Measurements from ENCODE around the gene RASSF7.
"Not testable (repeated sequence)": the region's sequence is repeated elsewhere in the genome, so short reads cannot be mapped to it uniquely, and the experiment has no call there.

The RASSF7 gene, protein sequence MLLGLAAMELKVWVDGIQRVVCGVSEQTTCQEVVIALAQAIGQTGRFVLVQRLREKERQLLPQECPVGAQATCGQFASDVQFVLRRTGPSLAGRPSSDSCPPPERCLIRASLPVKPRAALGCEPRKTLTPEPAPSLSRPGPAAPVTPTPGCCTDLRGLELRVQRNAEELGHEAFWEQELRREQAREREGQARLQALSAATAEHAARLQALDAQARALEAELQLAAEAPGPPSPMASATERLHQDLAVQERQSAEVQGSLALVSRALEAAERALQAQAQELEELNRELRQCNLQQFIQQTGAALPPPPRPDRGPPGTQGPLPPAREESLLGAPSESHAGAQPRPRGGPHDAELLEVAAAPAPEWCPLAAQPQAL

DNA sequence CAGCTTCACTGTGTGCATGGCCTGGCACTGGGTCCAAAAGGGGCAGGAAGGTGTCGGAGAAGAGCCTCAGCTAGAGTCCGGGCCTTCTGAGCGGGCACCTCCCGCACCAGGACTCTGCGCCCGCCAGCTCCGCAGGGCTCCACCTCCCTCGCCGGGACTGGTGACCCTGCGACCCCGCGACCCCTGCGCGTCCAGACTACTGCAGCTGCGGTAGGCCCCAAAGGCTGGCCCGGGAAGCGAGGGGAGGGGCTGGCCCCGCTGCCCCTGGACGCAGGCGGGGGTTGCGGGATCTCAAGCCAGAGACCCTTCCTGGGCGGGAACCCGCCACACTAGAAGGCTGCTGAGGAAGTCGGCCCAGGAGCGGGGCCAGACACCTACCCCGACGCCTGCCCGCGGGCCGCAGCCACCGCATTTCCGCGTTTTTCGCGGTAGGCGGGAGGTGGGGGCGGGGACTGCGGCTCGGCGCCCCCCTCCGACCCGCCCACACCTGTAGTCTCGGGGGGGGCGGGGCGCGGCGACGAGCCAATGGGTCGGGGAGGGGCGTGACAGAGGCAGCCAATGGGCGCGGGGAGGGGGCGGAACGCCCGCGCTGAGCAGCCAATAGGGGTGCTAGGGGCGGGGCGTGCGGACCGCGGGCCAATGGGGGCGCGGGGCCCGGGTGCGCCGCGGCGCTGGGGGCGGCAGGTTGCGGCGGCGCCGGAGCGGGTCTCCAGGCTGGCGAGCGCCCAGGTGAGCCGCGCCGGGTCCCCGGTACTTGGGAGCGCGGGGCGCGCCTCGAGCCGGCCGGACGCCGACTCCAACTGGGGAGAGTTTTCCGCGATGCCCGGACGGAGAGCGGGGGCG lies at the start of gene RASSF7, which contains the start of gene LMNTD2:
RASSF7 (plus strand) TSS at position 666 of the 843 bp plus-strand sequence. CDS start 799 bp downstream, outside the sequence.
LMNTD2 (minus strand) TSS at position 434 of the 843 bp plus-strand sequence; CDS start at position 412, 22 bp downstream.
- DNase-seq (ENCODE audit: low read depth in 2 of 2), result peak; percentile 93 to 95

DNA sequence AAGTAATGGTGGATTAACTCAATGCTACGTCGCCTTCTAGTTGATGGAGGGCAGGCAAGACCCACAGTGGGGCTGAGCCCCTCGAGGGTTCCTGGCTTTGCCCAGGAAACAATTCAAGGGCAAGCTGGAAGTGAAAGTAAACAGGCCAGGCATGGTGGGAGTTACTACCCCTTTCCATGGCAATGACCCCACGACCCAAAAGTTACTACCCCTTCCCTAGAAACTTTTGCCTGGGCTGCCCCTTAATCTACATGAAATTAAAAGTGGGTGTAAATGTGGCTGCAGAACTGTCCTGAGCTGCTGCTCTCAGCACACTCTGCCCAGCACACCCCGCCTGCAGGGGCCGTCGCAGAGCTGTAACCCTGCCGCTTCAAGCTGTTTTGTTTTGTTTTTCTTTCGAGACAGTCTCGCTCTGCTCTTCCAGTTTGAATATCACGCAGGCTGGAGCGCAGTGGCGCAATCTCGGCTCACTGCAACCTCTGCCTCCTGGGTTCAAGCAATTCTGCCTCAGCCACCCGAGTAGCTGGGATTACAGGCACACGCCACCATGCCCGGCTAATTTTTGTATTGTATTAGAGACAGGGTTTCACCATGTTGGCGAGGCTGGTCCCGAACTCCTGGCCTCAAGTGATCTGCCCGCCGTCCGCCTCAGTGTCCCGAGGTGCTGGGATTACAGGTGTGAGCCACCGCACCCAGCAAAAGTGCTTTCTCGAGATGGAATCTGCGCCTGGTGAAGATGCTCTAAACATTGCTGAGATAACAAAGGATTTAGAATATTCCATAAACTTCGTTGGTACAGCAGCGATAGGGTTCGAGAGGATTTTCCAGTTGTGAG lies 47.8 kb upstream of the RASSF7 start:
- no peak for DNase-seq (ENCODE audit: low read depth in 2 of 2)

DNA sequence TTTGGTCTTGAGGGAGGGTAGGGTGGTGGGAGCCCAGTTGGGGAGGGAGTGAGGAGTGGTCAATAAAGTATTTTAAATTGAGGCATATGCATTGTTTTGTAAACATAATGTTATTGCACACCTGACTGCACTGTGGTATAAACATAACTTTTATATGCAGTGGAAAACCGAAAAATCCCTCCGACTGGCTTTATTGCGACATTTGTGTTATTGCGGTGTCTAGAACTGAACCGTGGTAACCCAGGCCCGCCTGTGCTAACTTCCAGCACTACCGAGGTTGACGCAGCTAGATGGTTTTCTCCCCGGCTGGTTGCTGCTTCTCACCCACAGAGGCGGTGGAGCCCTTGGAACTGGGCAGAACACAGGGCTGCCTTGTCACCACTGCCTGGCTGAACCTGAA lies 46.2 kb upstream of the RASSF7 start:
- DNase-seq (ENCODE audit: low read depth in 2 of 2), result no peak

DNA sequence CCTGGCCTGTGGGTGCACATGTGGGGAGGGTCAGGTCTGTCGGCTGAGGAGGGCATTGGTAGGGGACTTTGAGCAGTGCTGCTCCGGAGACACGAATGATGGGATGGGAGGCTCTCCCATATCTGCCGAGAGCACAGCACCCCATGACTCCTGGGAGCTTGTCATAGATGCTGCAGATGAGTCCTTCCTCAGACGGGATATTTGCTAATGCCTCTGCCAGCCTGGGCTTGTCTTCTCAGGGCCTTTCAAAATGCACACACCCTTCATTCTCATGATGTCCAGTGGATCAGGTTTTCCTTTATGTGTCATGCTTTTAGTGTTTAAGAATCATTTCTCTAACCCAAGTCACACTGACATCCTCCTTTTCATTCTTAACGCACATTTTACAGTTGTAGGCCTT lies 45.6 kb upstream of the RASSF7 start:
- no peak for DNase-seq (ENCODE audit: low read depth in 2 of 2)

DNA sequence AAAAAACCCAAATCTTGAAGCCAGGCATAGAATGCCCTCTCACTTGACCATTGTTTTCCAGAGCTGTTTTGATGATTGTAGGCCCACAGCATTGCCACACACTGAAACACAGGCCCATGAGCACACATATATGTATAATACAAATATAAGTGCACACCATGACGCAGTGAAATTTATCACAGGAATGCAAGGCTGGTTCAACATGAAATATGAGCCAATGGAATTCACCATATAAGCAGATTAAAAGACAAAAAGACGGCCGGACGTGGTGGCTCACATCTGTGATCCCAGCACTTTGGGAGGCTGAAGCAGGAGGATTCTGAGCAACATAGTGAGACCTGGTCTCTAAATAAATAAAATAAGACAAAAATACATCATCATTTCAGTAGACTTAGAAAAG lies 44.4 kb upstream of the RASSF7 start:
- DNase-seq (ENCODE audit: low read depth in 2 of 2), result no peak

DNA sequence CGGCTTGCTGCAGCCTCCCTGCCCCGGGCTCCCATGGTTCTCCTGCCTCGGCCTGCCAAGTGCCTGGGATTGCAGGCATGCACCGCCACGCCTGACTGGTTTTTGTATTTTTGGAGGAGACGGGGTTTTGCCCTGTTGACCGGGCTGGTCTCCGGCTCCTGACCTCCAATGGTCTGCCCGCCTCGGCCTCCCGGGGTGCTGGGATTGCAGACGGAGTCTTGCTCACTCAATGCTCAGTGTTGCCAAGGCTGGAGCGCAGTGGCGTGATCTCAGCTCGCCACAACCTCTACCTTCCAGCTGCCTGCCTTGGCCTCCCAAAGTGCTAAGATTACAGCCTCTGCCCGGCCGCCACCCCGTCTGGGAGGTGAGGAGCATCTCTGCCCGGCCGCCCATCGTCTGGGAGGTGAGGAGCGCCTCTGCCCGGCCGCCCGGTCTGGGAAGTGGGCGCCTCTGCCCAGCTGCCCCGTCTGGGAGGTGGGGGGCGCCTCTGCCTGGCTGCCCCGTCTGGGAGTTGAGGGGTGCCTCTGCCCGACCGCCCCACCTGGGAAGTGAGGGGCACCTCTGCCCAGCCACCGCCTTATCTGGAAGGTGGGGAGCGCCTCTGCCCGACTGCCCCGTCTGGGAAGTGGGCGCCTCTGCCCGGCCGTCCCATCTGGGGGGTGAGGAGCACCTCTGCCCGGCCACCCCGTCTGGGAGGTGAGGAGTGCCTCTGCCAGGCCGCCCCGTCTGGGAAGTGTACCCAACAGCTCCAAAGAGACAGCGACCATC lies 43.7 kb upstream of the RASSF7 start:
- DNase-seq (ENCODE audit: low read depth in 2 of 2), result not testable (repeated sequence)

DNA sequence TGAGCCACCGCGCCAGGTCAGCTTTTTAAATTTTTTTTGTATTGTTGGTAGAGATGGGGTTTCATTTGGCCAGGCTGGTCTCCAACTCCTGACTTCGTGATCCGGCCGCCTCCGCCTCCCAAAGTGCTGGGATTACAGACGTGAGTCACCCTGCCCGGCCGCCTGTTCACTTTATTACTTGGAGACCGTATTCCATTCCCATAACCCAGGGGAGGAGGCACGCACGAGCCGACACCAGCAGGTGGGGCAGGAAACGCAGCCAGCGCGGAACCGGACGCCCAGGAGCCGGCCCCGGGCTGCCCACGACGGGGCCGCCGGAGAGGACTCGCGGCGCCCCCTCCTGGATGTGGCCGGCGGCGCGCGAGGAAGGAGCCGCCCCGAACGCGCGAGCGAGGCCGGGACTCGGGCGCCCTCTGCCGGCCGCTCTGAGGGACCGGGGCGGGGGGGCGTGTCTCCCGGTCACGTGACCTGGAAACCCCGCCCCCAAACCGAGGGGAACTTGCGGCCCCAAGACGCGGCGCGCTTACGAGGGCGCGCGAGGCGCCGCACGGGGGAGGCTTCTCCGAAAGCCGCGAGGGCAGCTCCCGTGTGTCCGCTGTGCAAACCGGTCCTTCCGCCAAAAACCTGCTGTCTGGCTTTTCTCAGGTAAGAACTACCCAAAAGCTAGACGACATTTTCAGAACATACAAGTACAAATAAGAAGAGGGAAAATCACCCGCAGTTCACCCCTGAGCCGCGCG lies 42.1 kb upstream of the RASSF7 start:
- peak; percentile 82 for DNase-seq (ENCODE audit: low read depth in 2 of 2)

DNA sequence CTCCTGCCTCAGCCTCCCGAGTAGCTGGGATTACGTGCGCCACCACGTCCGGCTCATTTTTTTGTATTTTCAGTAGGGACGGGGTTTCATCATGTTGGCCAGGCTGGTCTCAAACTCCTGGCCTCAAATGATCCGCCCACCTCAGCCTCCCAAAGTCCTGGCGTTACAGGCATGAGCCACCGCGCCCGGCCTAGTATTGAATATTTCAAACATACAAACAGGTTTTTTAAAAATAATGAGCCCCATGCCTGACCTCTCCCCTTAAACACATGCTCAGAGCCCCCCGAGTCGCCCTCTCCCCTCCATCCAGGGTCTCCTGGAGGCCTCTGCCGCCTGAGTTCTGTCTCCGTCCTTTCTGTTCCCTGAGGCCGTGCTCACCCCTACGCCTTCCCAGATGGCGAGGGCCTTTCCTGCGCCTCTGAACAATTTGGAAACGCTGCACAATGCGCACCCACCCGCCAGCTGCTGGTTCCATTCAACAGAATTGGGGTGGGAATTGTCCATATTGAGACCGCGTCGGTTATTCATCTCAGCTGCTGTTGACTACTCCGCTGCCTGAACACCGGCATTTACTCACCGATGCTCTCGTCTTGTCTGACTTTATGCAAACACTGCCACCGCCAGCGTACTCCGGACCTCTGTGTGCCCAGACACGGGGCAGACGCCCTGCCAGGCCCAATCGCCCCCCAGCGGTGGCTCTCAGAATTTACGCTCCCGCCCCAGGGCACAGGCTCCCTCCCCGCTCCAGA lies 40.2 kb upstream of the RASSF7 start:
- no peak for DNase-seq (ENCODE audit: low read depth in 2 of 2)

DNA sequence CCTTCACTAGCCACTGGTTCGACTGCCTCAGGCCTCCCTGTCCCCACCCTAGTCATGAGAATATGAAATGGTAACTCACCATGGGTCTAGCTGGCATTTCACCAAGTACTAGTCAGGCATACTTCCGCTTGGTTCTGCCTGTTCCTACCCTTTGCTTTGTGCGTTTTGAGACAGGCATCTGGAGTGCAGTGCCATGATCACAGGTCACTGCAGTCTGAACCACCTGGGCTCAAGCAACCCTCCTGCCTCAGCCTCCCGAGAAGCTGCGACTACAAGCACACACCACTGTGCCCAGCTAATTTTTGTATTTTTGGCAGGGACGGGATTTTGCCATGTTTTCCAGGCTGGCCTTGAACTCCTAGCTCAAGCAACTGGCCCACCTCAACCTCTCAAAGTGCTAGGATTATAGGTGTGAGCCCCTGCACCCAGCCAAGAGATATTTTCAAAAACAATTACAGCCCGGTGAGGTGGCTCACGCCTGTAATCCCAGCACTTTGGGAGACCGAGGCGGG lies 39.5 kb upstream of the RASSF7 start:
- DNase-seq (ENCODE audit: low read depth in 2 of 2), result no peak

DNA sequence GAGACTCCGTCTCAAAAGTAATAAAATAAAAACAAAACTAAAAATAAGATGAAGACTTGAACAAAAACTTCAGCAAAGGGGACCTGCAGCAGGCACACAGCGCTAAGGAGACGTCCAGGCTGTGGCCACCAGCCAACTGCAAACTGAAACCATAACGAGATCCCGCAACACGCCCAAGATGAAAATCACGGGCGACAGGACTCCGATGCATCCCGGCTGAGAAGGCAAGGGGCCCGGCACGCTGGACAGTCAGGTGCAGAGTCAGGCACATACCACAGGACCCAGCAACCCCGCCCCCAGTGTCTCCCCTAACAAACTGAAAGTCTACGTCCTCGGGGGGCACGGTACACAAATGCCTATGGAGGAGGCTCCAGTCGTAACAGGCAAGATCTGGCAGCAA lies 34.6 kb upstream of the RASSF7 start:
- DNase-seq (ENCODE audit: low read depth in 2 of 2), result no peak

DNA sequence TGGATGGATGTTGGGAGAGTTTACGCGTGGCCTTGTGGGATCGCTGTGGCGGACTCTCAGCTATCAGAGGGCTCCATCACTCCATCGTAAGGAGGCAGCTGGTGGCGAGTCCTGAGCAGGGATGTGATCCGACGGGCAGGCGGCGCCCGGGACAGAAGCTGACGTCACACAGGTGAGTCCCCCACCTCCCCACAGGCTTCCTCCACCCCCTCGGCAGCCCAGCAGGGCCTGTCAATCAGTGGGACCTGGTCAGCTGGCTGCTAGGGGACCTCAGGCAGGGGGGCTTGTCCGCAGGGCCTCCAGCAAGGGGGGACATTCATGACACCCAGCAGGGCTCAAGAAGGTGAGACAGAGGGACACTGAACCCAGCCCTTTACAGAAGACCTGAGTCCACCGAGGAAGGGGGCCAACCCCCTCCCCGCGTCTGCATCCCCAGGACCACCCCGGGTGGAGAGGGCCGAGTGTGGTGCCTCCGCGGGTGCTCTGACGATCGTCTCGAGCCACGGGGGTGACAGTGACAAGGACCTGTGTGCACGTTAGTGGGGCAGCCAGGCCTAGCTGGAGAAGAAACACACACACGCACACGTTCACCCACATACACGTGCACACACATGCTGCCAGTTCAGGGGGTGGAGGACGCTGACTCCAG lies 32.5 kb upstream of the RASSF7 start:
- no peak for DNase-seq (ENCODE audit: low read depth in 2 of 2)

DNA sequence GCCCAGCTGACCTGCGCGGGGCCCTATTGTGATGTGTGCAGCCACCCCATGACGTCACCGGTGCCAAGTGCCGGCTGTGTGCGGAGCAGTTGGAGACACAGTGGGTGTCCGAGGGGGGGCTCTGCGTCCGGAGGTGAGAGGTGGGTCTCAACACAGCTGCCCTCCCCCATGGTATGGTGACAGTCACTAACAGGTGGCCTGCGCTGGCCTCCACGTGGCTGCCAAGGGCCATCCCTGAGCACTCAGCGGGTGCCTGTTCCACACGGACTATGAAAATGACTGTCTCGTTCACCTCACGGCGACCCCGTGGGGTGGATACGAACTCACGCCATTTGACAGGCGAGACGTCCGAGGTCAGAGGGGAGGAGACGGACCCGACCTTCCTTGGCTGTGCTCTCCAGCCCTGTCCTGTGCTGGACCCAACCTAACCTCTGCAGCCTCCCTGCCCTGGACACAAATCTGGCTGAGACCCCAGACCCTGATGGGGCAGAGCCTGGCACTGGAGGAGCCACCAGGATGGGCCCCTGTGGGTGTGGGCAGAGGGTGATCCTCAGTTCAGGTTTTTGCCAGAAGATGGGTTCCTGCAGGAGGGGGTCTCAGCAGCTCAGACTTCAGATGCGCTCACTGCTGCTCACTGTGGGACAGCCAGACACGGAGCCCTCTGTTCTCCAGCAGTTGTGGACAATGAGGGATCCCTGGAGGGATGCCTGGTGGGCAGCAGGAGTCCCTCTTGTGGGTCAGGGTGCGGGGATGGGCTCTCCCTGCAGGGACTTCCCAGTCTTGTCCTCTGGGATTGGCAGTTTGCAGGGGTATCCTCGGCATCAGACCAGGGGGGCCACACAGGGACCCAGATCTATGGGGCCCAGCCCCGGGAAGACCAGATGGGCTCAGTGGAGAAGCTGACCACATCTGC lies 31.7 kb upstream of the RASSF7 start:
- no peak for DNase-seq (ENCODE audit: low read depth in 2 of 2)

DNA sequence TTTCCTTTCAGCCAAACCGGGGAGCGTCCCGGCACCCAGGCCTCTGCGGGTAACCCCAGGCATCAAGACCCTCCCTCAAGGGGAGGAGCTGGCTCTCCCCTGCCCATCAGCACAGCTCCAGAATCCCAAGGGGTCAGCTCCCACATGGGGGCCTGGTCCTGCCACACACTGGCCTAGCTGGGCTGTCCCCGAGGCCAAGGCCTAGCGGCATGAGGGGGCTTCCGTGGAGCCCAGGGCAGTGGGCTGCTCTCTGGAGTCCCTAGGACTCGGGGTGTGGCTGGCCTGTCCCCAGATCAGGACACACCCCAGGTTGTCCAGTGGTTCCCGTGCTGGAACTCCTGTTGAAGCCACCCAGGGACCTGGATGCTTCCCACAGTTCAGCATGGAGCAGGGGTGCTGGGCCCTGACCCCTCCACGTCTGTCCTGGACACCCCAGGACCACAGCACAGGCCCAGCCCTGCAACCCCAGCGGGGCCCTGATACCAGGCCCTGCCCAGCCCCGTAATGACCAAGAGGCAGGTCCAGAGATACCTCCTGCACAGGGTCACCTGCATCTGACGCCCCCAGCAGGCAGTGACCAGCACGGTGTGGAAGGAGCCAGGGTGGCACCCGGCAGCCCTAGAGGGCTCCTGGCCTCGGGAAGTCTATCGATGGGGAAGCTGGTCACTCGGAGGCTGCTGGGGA lies 30.9 kb upstream of the RASSF7 start:
- no peak for DNase-seq (ENCODE audit: low read depth in 2 of 2)

DNA sequence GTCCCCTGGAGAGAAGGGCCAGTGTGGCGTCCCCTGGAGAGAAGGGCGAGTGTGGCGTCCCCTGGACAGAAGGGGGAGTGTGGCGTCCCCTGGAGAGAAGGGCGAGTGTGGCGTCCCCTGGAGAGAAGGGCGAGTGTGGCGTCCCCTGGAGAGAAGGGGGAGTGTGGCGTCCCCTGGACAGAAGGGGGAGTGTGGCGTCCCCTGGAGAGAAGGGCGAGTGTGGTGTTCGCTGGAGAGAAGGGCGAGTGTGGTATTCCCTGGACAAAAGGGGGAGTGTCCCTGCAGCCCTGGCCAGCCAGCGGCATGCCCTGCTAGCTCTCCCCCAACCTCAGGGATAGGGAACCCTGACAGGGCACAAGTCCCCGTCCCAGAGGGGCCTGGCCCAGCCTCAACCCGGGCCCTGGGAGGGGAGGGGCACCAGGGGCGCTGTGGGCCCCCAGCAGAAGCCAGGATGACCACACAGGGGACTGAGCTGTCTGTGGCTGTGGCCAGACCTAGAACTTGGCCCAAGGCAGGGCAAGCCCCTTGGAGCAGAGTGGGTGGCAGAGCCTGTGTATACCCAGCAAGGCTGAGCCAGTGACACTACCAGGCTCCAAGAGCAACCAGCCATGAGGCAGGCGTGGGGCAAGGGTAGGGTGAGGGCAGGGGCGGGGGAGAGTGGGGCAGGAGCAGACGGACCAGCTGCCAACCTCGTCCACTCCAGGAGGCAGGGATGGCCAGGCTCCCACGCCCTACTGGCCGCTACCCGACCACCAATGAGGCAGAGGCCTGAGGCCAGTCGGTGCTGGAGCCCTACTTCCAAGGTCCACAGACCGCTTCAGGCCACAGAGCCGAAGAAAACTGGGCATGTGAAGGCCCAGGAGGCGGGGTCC lies 29.6 kb upstream of the RASSF7 start:
- no peak for DNase-seq (ENCODE audit: low read depth in 2 of 2)

DNA sequence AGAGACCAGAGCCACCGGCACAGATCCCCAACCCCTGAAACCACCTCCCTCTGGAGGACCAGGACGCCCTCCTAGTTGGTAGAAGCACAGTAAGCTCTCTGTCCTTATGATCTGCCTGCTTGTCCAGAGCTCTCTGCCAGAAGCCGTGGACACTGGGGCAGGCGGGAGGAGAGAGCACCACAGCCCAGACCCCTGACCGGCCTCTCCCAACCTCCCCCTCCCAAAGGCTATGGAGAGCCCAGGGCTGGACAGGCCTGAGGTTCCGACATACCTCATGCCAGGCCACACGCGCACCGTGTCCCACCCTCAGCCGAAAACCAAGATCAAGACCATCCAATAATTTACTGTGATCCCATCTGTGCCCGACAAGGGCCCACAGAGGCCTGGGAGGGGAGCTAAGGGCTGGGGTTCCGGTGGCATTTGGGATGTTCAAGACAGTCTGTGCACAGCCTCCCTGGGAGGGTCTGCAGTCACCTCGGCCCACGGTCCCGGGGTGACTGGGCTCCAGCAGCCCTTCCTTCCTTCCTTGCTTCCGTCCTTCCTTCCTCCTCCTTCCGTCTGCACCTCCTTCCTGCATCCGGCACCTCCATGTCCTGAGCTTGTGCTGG lies 28.7 kb upstream of the RASSF7 start:
- DNase-seq (ENCODE audit: low read depth in 2 of 2), result no peak

DNA sequence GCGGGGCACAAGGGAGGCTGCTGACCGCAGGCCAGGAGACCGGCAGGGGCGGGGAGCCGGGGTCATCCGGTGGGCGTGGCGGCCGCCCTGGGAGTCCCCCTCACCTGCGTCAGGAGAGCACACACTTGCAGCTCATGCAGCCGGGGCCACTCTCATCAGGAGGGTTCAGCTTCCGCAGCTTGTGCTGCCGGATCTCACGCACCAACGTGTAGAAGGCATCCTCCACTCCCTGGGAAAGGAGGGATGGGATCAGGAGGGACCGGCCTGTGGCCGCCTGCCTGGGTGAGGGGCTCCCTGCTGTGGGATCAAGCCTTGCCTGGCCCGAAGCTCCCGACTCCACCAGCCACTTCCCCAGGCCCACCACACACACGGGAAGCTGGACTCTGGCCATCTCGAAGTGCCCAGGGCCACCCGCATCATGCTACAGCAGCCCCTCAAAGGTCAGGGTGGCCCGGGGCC lies 28.2 kb upstream of the RASSF7 start:
- DNase-seq (ENCODE audit: low read depth in 2 of 2), result no peak

Measured in stimulated activated CD8-positive, alpha-beta memory T cell treated with anti-CD3 and anti-CD28 coated beads, Interleukin-2, amount 100 ng/mL, for 48 hours (primary cell).